Sigmoid colon (tissue), 4 donors: ENCODE results near the gene CALHM4.
A peak's percentile ranks its signal among the peaks of the same experiment; 100 is the strongest.

ENCODE experiments used
- CTCF ChIP-seq, 4 experiments: fragments of 450-650 bp in 3 of 4; fragments of 200-600 bp in 1 of 4; IDR thresholded peaks; one replicate each; pipeline ENCODE4 v1.5.1; 2016 to 2019; ENCODE audit warnings: antibody characterized with exemption in 4 of 4, mild to moderate bottlenecking in 3 of 4, moderate library complexity in 2 of 4
- EP300 ChIP-seq, 4 donors: sonication (generic); formaldehyde crosslinking; IDR thresholded peaks; one replicate each; pipeline ENCODE4 v1.6.1; 2017; ENCODE audit warnings: antibody characterized with exemption in 4 of 4
- POLR2A ChIP-seq, 2 donors: fragments of 450-650 bp; IDR thresholded peaks; one replicate each; pipeline ENCODE4 v1.6.1; 2016; ENCODE audit warnings: antibody characterized with exemption in 2 of 2, mild to moderate bottlenecking in 2 of 2, moderate library complexity in 2 of 2
- POLR2AphosphoS5 ChIP-seq, 4 donors: sonication (generic); formaldehyde crosslinking; IDR thresholded peaks; one replicate each; pipeline ENCODE4 v1.6.1; 2017; ENCODE audit warnings: antibody characterized with exemption in 4 of 4

GRCh38 chr6:116536216-116536621 is 17.3 kb upstream of the CALHM4 start:
- peak; percentile 33 to 75 (median 60) for TF ChIP-seq CTCF (IDR thresholded peaks at IDR 0.05)
- no peak for TF ChIP-seq EP300 (IDR thresholded peaks at IDR 0.05)
- TF ChIP-seq POLR2A (IDR thresholded peaks at IDR 0.05), result no peak
- no peak for TF ChIP-seq POLR2AphosphoS5 (IDR thresholded peaks at IDR 0.05)
